OCI-LY1 (cell line): Measurements from ENCODE around the gene GRK6.

Experiments
- H2AFZ ChIP-seq: fragments of 200-600 bp; sonication (generic), shearing (Covaris generic); 2 replicates; pipeline ENCODE4 v1.6.0; 2014; ENCODE audit warnings: antibody characterized with exemption, mild to moderate bottlenecking, low read length
- H3F3A ChIP-seq: fragments of 200-600 bp; sonication (generic), shearing (Covaris generic); 2 replicates; pipeline ENCODE4 v1.6.0; 2014; ENCODE audit warnings: mild to moderate bottlenecking, antibody characterized with exemption, low read length, moderate library complexity; ENCODE audit not compliant: insufficient read depth
- H3K27ac ChIP-seq: fragments of 200-600 bp; sonication (generic); 2 replicates; pipeline ENCODE4 v1.5.1; 2014; ENCODE audit warnings: low read length, mixed run types, mild to moderate bottlenecking, low read depth; ENCODE audit not compliant: poor library complexity, severe bottlenecking
- H3K27me3 ChIP-seq: fragments of 200-600 bp; sonication (generic); 2 replicates; pipeline ENCODE4 v1.6.0; 2014; ENCODE audit warnings: antibody characterized with exemption, mild to moderate bottlenecking, low read length, moderate library complexity; ENCODE audit not compliant: insufficient read depth
- H3K36me3 ChIP-seq: fragments of 200-600 bp; sonication (generic); 2 replicates; pipeline ENCODE4 v1.6.1; 2014; ENCODE audit warnings: mild to moderate bottlenecking, antibody characterized with exemption, low read length, moderate library complexity, mixed read lengths; ENCODE audit not compliant: insufficient read depth
- H3K4me1 ChIP-seq: fragments of 200-600 bp; sonication (generic); 2 replicates; pipeline ENCODE4 v1.5.1; 2014; ENCODE audit warnings: mild to moderate bottlenecking, low read length, moderate library complexity; ENCODE audit not compliant: insufficient read depth, severe bottlenecking
- H3K4me2 ChIP-seq: fragments of 200-600 bp; sonication (generic), shearing (Covaris generic); 2 replicates; pipeline ENCODE4 v1.6.1; 2014; ENCODE audit warnings: low read length
- H3K4me3 ChIP-seq: fragments of 200-600 bp; sonication (generic); 2 replicates; pipeline ENCODE4 v1.5.1; 2014; ENCODE audit warnings: low read length, low read depth, mild to moderate bottlenecking, mixed read lengths; ENCODE audit not compliant: poor library complexity, severe bottlenecking
- H3K79me2 ChIP-seq: fragments of 200-600 bp; shearing (Covaris generic); 2 replicates; pipeline ENCODE4 v1.6.1; 2016; ENCODE audit warnings: mixed run types, low read length, mixed read lengths; ENCODE audit not compliant: insufficient read depth
- H3K9ac ChIP-seq: fragments of 200-600 bp; sonication (generic), shearing (Covaris generic); 2 replicates; pipeline ENCODE4 v1.6.1; 2014; ENCODE audit warnings: mild to moderate bottlenecking, low read length, mixed read lengths
- H3K9me2 ChIP-seq: fragments of 200-600 bp; sonication (generic), shearing (Covaris generic); 2 replicates; pipeline ENCODE4 v1.6.1; 2014; ENCODE audit warnings: low read depth, mild to moderate bottlenecking, low read length, mixed read lengths
- H3K9me3 ChIP-seq: fragments of 200-600 bp; shearing (Covaris generic); 2 replicates; pipeline ENCODE4 v1.6.1; 2014; ENCODE audit warnings: low read length, mixed read lengths
- H4K20me1 ChIP-seq: fragments of 200-600 bp; sonication (generic), shearing (Covaris generic); 2 replicates; pipeline ENCODE4 v1.6.0; 2016; ENCODE audit warnings: mild to moderate bottlenecking, low read length; ENCODE audit not compliant: insufficient read depth
- CTCF ChIP-seq: fragments of 200-600 bp; sonication (generic), shearing (Covaris generic); IDR thresholded peaks from 2 replicates; pipeline ENCODE4 v1.5.1; 2017; ENCODE audit warnings: mild to moderate bottlenecking, antibody characterized with exemption, low read length, moderate library complexity, mixed read lengths
- EZH2 ChIP-seq: fragments of 200-600 bp; sonication (generic), shearing (Covaris generic); IDR thresholded peaks from 2 replicates; pipeline ENCODE4 v1.8.0; 2017; ENCODE audit warnings: borderline replicate concordance, mixed run types, mild to moderate bottlenecking, antibody characterized with exemption, low read length, moderate library complexity, mixed read lengths

The GRK6 gene

GRCh38 chr5:177430972-177431316 lies 4.5 kb downstream of the GRK6 start:
- H2AFZ ChIP-seq, result no peak overlapping the region
- H3K4me2 ChIP-seq, result peak overlapping the region; percentile 78
- no peak overlapping the region for H3K4me3 ChIP-seq
- H3K9me3 ChIP-seq, result no peaks in the 10 kb centered on the region
- no peaks in the 10 kb centered on the region for H4K20me1 ChIP-seq
- H3K27ac ChIP-seq, result peak overlapping the region; percentile 87
- TF ChIP-seq EZH2, result no peak
- no peak for TF ChIP-seq CTCF
- H3F3A ChIP-seq, result no peaks in the 10 kb centered on the region
- peaks cover 56% of the 10 kb centered on the region for H3K4me1 ChIP-seq
- no peaks in the 10 kb centered on the region for H3K9me2 ChIP-seq
- H3K36me3 ChIP-seq, result peaks cover 49% of the 10 kb centered on the region
- no peaks in the 10 kb centered on the region for H3K79me2 ChIP-seq
- no peaks in the 10 kb centered on the region for H3K27me3 ChIP-seq
- H3K9ac ChIP-seq, result peak overlapping the region; percentile 47; the same call in 1 of the 2 replicates

- Histone ChIP-seq H3K36me3 (peaks cover 54% of the 10 kb centered on the region), H3K9me2 (no peaks in the 10 kb centered on the region), H2AFZ (no peak overlapping the region), H3K27ac (peak overlapping the region; percentile 87), H4K20me1 (no peaks in the 10 kb centered on the region), H3K4me3 (peak overlapping the region; percentile 4), H3K4me2 (peak overlapping the region; percentile 78), H3K79me2 (no peaks in the 10 kb centered on the region), H3F3A (no peaks in the 10 kb centered on the region), H3K4me1 (peaks cover 56% of the 10 kb centered on the region), H3K9me3 (no peaks in the 10 kb centered on the region), H3K9ac (peak overlapping the region; percentile 47; the same call in 1 of the 2 replicates), H3K27me3 (no peaks in the 10 kb centered on the region)
- TF ChIP-seq CTCF (no peak), EZH2 (no peak)
Measured at GRCh38 chr5:177431317-177432142, 5.1 kb downstream of the GRK6 start.

GRCh38 chr5:177432143-177432838 lies 5.8 kb downstream of the GRK6 start:
- H3K4me2 ChIP-seq, result peak overlapping the region; percentile 78
- peaks cover 52% of the 10 kb centered on the region for H3K4me1 ChIP-seq
- no peaks in the 10 kb centered on the region for H3F3A ChIP-seq
- no peaks in the 10 kb centered on the region for H3K79me2 ChIP-seq
- peak overlapping the region; percentile 87 for H3K27ac ChIP-seq
- peak overlapping the region; percentile 4 for H3K4me3 ChIP-seq
- no peak for TF ChIP-seq CTCF
- no peak for TF ChIP-seq EZH2
- peaks cover 60% of the 10 kb centered on the region for H3K36me3 ChIP-seq
- H4K20me1 ChIP-seq, result no peaks in the 10 kb centered on the region
- H3K9me2 ChIP-seq, result no peaks in the 10 kb centered on the region
- H2AFZ ChIP-seq, result no peak overlapping the region
- peak overlapping the region; percentile 3; the same call in 1 of the 2 replicates for H3K9ac ChIP-seq
- H3K9me3 ChIP-seq, result no peaks in the 10 kb centered on the region
- no peaks in the 10 kb centered on the region for H3K27me3 ChIP-seq
